LNCaP clone FGC (cell line): Measurements from ENCODE around the gene POLH.

Source experiments
- DNase-seq: peaks from one replicate; pipeline ENCODE4 v3.0.0-alpha.2; 2011; ENCODE audit warnings: low read depth
- H3K4me3 ChIP-seq: 2 replicates; pipeline ENCODE4 v1.5.1; 2011; ENCODE audit warnings: mild to moderate bottlenecking, low read depth, low read length, control low read depth
- TF ChIP-seq, protein P1 (sequence below): IDR thresholded peaks from 2 replicates; pipeline ENCODE4 v1.5.1; 2012; ENCODE audit warnings: mild to moderate bottlenecking; ENCODE audit not compliant: control insufficient read depth, insufficient read depth; ENCODE audit errors: extremely low read depth

Gene POLH

DNA sequence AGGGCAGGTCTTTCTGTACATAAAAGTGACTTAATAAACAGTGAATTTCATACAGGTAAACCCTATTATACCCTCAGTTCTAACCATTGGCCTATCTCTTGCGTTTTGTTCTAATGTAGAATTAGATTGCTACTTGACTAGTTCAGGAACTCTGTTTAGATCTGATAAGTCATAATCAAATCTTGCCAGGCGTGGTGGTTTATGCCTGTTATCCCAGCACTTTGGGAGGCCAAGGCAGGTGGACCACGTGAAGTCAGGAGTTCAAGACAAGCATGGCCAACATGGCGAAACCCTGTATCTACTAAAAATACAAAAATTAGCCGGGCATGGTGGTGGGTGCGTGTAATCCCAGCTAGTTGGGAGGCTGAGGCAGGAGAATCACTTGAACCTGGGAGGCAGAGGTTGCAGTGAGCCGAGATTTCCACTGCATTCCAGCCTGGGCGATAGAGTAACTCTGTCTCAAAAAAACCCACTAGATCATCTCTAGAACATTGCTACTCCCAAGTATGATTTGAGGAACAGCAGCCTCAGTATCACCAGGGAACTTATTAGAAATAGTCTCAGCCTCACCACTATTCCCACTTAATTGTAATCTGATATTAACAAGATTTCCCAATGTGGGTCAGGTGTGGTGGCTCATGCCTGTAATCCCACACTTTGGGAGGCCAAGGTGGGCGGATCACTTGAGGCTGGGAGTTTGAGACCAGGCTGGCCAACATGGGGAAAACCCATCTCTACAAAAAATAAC, 40.9 kb downstream of the POLH start:
- no peak for DNase-seq
- no peak overlapping the region for H3K4me3 ChIP-seq
- TF ChIP-seq, protein P1, sequence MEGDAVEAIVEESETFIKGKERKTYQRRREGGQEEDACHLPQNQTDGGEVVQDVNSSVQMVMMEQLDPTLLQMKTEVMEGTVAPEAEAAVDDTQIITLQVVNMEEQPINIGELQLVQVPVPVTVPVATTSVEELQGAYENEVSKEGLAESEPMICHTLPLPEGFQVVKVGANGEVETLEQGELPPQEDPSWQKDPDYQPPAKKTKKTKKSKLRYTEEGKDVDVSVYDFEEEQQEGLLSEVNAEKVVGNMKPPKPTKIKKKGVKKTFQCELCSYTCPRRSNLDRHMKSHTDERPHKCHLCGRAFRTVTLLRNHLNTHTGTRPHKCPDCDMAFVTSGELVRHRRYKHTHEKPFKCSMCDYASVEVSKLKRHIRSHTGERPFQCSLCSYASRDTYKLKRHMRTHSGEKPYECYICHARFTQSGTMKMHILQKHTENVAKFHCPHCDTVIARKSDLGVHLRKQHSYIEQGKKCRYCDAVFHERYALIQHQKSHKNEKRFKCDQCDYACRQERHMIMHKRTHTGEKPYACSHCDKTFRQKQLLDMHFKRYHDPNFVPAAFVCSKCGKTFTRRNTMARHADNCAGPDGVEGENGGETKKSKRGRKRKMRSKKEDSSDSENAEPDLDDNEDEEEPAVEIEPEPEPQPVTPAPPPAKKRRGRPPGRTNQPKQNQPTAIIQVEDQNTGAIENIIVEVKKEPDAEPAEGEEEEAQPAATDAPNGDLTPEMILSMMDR: no peak

DNA sequence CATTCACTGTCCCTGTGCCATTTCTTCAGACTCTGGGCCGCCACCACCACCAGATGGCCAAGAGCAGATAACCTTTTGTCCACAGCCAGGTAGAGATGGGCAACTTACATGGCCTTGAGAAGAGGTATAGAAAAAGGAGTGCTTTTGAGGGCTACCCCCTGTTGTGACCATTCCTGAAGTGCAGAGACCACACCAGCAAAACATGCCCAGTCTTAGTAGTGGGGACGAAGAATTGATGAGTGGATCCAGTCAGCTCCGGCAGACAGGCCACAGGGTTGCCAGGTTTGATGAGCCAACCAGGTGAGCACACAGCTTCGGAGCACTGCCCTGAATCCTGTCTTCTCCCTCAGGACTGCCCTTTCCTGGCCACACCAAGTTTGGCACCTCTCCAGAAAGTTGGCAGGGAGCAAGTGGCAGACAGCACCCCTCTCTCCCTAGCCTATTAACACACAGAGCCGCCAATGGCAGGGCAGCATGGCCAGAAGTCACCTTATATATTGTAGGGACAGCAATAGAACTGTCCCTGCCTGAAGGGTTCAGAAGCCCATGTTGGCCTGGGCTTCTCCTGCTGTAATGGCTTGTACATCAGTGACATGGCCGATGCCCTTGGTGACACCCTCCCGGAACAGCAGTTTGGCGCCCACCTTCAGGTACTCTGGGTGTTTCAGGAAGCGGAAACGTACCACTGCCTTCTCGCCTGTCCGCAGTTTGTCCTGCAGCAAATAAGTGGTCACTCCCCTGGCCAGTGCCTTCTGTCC, 45.3 kb downstream of the POLH start:
- DNase-seq: no peak
- H3K4me3 ChIP-seq: no peak overlapping the region
- TF ChIP-seq, protein P1: no peak

DNA sequence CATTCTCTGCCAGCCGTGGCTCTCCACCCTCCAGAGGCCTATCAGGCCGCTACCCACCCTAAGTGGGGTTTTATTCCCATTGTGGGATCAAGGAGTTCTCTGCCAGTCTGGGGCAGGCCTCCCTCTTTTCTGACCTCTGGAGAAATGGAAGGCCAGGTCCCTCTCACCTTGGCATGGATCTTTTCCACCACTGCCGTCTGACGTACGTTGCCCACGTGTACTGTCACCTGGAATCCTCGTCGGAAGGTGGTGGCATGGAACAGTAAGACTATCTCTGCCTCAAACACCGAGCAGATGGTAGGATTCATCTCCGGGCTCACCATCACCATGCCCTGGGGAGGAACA, 45.8 kb downstream of the POLH start:
- DNase-seq: no peak
- TF ChIP-seq, protein P1: no peak
- no peak overlapping the region for H3K4me3 ChIP-seq

DNA sequence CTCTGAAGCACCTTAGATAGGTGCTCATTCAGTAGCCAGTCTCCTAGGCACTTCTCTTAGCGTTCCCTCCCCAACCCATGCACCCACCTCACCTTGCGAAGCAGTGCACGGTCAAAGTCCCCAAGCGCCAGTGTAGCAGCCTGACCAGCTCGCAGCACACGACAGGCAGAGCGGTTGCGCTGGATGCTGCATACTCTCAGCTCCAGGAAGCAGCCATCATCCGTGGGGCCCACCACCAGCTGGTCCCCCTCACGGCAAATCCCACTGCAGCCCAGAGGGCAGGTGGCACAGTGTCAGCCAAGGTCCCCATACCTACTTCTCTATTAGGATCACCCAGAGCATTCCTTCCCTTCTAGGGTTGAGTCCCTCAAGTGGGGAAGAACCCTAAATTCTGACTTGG, 46.6 kb downstream of the POLH start:
- no peak overlapping the region for H3K4me3 ChIP-seq
- TF ChIP-seq, protein P1: no peak

DNA sequence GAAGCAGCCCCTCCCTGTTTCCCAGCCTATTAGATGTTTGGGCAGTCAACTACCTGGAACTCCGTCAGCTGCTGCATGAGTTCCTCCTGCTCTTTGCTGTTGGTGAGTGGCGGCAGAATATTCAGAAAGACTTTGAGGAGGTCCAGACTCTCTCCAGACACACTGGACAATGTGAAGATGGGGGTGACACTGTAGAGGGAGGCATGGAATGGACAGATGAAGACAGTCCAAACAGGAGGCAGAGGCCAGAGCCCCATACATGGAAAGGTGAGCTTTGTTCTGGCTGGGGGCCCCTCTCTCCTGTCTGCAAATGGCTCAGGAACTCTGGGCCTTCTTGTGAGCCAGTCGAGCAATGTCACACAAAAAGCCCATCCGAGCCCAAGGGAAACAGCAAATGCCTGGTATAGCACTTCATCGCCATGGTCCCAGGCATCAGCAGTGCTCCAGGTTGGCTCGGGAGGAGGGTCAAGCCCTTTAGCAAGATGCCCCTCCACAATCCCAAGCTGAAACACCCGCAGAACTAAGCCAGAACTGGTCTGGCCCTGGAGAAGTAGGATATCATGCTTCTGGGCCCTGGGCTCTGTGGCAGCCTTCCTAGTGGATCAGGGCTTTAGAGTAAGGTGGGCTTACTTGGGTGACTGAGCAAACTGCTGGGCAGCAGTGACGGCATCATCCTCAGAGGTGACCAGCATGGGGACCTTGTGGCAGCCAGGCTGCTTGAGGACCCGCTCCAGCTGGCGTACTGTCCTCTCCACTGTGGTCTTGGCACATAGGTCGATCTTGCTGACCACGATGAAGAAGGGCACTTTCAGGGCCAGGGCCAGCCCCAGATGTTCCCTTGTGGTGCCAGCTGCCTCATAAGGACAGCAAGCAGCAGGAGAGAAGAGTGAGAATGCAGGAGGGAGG, 48.1 kb downstream of the POLH start:
- DNase-seq: no peak
- no peak overlapping the region for H3K4me3 ChIP-seq
- TF ChIP-seq, protein P1: no peak

More for the DNA sequence above, 46.6 kb downstream of the POLH start:
- DNase-seq: no peak

DNA sequence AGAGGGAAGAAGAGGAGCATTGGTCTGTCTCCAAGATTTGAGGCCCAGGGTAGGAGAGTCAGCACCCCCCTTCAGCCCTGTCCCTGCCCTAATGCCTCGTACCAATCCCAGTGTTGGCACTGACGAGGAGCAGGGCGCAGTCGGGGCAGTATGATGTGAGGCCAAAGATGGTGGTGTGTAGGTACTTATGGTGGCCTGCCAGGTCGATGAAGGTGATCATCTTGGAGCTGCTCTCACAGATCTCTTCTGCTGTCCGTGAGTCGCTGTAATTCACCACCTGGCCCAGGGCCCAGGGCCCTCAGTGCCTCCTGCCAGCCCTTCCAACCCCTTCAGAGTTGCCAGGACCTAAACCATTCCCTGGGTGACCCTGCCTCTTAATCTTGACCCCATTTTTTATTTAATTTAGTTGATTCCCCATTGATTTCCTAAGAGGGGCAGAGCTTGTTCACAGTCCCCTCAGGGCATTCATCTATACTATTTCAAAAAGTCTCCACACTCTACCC, 48.9 kb downstream of the POLH start:
- no peak overlapping the region for H3K4me3 ChIP-seq
- TF ChIP-seq, protein P1: no peak
- DNase-seq: no peak
